Activated CD4-positive, alpha-beta T cell treated with anti-CD3 and anti-CD28 coated beads, Interleukin-2, amount 50 U/mL, for 48 hours (primary cell): ENCODE results near the gene GGNBP2.
A peak's percentile ranks its signal among the peaks of the same experiment; 100 is the strongest.
"Not testable (repeated sequence)": the region's sequence is repeated elsewhere in the genome, so short reads cannot be mapped to it uniquely, and the experiment has no call there.

Experiments used
- DNase-seq, 2 experiments: peaks; one replicate each; pipeline ENCODE4 v3.0.0-alpha.2; 2020

The GGNBP2 gene

DNA sequence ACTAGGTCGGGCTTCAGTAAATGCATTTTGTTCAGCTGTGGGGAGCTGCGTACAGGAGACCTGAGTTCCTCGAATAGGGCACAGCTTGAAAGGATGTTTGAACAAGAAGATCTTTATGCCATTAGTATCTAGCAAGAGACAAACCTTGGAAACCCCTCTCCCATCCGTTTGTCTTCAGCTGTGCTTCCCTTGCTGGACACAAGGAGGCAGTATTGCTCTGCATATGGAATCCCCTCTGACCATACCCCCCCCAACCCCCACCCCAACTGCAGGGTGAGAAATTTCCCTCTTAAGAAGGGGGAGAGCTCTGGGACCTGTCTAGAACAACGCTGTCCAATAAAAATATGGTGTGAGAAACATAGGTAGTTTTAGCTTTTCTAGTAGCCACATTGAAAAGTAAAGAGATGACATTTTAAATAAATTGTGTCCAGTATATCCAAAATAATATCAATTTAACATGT, 58.2 kb downstream of the GGNBP2 start:
- DNase-seq, result peak; percentile 73 to 77

DNA sequence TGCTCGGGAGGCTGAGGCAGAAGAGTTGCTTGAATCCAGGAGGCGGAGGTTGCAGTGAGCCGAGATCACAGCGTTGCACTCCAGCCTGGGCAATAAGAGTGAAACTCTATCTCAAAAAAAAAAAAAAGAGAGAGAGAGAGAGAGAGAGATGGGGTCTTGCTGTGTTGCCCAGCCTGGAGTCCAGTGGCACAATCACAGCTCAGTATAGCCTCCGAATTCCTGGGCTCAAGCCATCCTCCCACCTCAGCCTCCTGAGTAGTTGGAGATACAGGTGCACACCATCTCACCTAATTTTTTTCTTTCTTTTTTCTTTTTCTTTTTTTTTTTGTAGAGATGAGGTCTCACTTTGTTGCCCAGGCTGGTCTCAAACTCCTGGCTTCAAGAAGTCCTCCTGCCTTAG, 60.3 kb downstream of the GGNBP2 start:
- not testable (repeated sequence) for DNase-seq

DNA sequence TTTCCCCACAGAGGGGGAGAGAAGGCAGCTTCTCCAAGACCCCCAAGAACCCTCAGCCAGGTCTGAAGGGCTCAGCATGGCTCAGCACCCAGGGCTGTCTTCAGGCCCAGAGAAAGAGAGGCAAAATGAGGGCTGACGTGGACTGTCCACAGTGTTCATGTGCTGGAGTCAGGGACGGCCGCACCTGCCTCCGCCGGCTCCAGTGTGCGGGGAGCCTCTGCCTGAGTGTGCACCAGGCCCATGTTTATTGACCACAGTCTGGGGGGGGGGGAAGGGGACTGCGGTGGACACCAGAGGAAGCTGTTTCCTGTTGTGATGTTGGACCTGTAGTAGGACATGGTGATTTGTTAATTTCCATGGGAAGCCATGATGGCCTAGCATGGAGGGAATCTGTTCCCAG, 63.6 kb downstream of the GGNBP2 start:
- no peak for DNase-seq

DNA sequence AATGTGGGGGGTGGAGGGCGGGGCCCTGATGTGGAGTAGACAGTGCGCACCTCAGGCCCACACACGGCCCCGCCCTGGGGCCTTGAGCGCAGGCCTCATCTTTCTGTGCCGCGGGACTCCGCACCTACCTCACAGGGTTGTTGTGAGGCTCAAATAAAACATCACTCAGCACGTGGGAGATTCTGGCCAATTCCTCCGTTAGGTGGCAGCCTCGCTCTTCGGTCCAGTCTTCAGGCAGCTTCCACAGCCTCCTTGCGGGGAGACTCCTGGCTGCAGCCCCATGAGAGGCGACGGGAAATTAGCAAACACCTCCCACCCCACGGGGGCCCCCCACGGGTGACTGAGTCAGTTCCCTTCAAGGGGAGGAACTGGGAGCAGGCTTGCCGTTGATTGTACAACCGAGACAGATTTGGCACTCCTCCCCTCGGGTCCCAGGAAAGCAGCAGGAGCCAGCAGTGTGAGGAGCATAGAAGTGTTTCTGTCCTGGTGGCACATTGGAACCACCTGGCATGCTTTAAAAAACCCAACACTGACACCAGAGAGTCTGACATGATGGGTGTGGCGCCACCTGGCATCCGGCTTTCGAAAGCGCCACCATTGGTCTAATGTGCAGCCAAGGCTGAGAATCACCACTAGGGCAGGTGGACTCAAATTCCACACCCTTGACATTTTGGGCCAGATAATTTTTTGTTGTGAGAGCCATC, 64.2 kb downstream of the GGNBP2 start:
- DNase-seq, result no peak

DNA sequence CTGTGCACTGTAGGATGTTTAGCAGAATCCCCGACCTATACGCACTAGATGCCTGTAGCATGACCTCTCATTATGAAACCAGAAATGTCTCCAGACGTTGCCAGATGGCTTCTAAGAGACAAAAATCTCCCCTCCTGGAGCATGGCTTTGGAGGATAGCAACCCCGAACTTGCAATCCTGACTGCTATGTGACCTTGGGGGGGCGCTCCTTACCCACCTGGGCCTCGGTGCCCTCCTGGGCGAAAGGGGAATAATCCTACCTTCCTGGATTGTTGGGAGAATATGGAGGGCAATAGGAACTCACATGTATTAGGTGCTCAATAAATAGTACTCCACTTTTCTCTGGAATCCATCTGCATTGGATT, 64.8 kb downstream of the GGNBP2 start:
- no peak for DNase-seq

DNA sequence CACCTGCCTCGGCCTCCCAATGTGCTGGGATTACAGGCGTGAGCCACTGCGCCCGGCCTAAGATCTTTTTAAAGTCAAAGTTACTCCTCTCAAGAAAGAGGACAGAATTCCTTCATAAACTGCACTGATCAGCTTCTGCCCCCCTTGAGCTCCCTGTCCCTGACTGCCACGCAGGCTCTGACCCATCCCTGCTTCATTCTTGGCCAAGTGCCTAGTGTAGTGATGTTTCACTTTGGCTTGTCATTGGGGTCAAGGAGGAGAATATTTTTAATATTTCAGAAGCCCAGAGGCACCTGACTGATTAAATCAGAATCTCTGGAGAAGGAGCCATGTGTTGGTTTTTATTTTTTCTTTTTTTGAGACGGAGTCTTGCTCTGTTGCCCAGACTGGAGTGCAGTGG, 65.8 kb downstream of the GGNBP2 start:
- no peak for DNase-seq

DNA sequence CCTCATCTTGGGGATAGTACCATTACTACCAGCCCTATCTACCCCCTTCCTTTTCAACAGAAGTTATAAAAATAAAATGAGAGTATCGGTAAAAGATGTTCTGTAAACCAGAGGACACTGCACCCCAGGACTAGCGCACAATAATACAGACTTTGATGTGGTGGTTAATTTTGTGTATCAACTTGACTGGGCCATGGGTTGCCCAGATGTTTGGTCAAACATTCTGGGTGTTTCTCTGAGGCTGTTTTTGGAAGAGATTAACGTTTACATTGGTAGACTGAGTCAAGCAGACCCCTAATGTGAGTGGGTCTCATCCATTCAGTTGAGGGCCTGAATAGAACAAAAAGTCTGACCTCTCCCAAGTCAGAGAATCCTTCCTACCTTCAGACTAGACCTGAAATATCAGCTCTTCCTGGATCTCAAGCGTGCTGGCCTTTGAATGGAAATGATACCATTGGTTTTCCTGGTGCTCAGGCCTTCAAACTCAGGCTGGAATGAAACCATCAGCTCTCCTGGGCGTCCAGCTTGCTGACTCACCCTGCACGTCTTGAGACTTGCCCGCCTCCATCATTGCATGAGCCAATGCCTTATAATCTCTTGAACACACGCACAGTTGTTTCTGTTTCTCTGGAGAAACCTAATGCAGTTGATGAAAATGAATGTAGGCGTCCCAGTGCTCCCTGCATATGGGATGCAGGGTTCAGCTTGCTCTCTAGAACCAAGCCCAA, 66.8 kb downstream of the GGNBP2 start:
- DNase-seq, result no peak

DNA sequence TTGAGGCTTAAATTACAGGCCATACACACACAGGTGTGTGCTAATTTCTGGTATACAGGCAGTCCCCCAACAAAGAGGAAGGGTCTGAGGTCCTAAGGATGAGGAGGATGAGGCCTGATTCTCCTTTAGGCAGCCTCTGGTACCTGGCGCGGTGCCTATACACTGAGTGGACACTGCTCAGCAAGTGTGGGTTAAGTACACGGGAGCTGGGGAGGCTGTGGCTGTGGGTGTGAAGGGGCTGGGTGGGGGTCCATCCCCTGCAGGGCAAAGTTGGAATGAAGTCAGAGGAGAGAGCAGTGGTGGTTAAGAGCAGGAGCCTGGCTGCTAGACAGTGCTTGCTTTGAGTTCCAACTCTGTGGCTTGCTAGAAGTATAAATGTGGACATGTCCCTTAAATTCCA, 67.6 kb downstream of the GGNBP2 start:
- DNase-seq, result no peak

DNA sequence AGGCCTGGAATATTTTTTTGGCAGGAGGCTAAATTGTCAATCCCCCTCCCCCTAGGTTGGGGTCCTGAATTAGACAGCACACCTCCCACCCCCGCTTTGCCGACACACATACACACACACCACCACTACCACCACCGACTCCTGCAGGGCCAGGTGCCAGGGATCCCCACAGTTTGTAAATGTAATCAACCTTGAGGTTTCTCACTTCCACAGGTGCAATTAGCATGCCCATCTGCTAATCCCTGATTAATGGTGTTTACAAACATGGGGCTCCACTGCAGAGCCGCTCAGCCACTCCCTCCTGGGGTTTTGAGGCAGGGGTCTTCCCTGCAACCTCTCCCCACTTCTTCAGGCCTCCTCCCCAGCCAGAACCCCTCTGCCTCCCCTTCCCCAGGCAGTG, 68.4 kb downstream of the GGNBP2 start:
- no peak for DNase-seq

DNA sequence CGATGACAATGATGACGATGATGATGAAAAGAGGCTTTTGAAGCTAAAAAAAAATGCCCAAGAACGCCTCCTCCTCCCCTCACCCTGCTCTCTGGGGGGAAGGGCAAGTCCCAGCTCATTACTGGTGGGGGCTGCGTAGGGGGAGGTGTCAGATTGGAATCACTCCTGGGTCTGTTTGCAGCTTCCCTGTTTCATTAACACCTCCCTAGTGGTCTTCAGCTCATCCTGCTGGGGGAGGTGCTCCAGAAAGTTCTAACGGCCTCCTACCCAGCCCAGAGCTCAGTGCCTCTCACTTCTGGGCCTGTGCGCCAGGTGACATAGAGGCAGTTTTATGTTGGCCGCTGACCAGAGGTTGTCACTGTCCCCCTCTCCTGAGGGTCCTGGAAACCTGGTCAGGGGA, 69.4 kb downstream of the GGNBP2 start:
- DNase-seq, result no peak

DNA sequence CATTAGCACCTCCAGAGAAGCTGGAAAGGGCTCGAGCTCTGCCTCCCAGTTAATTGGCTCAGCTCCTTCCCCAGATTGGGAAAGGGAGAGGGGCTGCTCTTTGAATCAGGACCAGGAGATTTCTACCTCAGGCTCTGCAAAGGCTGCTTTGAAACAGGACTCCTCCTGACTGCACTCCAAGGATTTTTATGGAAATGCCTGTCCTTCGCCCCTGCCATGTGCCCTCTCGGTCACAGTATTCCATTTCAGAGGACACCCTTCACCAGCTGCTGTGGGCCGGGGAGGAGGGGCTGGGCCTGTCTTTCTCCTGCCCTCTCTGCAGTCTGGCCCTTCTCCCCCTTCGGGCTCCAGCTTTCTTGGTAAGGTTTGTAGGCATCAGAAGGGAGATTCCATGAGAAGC, 70.2 kb downstream of the GGNBP2 start:
- no peak for DNase-seq

DNA sequence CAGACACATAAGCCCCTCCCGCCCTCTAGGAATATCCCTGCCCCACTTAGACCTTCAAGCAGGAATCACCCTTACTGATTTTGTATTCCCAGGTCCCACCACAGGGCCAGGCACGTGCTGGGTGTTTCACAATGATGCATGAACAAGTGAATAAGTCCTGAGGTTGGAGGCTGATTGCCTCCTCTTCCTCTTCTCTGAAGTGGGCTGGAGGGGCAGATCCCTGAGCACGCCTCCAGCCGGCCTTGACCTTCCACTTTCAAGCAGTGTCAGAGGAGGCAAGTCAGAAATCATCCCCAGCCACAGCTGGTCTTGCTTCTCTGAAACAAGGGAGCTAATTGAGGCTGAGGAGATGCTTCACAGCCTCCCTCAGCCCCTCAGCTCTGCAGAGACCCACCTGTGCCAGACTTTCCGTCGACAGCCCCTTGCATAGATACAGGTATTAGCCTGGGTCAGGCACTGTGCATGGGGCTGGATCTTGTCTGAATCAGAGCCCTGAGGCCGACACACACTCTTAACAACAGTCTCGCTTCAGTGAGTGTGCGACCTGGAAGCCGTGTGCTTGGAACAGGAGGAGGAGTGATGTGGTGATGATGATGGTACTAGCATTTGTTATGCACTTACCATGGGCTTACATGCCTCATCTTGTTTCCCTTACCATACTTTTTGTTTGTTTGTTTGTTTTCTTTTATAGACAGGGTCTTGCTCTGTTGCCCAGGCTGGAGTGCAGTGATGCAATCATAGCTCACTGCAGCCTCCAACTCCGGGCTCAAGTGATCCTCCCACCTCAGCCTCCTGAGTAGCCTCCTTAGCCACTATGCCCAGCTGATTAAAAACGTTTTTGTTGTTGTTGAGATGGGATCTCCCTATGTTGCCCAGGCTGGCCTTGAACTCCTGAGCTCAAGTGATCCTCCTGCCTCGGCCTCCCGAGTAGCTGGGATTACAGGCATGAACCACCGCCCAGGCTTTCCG, 71.6 kb downstream of the GGNBP2 start:
- DNase-seq, result no peak

DNA sequence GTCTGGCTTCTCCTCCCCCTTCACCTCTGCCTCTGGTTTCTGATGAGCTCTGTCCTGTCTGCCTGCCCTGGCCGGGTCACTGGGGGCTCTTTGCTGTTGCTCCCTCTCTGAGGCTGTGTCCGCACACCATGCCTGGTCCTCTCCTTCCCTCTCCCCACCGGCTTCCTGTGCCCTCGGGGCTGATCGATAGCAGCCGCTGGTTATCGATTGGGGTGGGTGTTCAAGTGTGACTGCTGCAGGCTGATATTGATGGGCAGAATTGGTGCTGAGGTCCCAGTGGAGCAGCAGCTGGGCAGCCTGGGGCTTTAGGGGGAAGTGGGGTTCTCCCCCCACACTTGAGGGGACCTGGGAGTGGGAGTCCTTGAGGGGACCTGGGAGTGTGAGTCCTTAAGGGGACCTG, 73.1 kb downstream of the GGNBP2 start:
- DNase-seq, result no peak

DNA sequence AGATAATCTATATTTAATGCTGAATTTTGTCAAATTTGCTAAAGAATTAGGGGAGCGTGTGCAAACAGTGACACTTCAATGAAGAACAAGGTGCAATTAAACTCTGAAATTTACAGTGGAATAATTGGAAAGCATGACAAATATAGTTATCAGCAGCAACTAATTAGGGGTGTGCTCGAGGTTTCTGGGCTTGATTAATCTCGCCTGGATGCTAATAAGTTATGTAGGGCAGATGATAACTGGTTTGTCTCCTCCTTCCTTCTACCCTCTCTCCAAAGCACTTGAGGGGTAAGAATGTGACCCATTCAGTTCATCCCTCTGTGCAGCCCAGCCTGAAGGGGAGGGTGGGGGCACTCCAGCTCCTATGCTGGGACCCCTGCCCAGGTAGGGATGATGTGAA, 78.6 kb downstream of the GGNBP2 start:
- DNase-seq, result no peak

DNA sequence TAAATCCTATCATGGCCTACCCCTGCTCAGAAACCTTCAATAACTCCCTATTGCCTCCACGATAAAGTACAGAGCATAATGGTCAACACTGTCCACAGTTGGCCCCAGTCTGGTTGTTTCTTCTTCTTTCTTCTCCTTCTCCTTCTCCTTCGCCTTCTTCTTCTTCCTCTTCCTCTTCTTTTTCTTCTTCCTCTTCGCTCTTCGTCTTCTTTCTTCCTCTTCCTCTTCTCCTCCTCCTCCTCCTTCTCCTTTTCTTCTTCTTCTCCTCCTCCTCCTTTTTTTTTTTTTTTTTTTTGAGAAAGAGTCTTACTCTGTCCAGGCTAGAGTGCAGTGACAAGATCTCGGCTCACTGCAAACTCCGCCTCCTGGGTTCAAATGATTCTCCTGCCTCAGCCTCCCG, 80.5 kb downstream of the GGNBP2 start:
- DNase-seq, result no peak

DNA sequence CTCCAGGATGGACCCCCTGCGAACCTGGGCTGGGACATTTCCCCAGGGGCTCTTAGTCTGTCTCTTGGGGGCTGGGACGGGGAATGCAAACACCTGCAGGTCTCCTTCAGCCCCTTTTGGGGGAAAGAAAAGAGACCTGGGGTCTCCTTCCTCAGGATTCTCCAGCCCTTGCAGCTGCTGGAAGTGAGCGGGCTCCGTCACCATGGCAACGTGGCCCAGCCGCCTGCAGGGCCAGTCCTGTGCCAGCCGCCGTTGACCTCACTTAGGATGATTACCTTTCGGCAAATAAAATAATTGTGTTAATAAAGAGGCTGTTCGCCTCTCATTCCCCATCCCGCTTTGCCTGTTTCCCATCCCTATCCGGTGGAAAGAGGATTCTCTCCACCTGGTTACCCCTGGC, 82.4 kb downstream of the GGNBP2 start:
- no peak for DNase-seq

DNA sequence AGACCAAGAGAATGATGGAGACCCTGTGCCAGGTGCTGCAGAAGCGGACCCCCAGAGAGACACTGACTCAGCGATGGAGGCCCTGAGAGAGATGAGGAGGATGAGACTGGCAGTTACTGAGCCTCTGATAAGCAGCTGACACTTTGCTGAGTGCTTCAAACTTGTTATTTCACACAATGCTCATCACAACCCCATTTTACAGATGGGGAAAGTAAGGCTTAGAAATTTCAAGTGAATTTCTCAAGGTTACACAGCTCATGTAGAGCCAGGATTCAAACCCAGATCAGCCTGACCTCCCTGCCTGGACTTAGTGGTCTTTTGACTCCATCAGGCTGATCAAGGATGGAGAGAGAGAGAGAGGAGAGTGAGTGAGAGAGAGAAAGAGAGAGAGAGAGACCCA, 83.9 kb downstream of the GGNBP2 start:
- DNase-seq, result no peak

DNA sequence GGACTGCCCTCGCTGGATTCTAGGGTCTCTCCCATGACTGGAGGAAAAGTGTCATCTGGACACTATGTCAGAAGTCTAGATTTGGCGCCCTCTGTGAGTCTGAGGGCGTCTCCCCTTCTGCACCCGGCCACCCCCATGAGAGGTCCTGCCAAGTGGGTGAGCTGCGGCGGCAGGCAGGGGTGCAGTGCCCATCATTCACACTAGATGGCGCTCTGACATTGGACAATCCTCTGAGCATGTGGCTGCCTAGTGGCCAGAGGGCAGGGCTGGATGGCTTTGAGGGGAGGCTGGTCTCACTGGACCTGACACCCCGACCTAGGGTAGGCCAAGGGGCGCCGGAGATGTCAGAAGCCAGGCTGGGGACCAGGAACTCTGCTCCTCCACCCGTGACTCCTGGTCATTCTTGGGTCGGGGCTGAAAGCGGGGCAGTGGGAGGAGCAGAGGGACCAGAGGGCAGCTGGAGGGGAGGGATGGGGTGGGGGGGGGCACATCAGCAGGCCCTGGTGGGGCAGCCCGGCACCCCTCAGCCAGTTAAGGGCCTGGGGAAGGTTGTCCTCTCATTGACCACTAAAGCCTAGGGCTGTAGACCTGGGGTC, 84.6 kb downstream of the GGNBP2 start:
- peak; percentile 85 to 88 for DNase-seq

DNA sequence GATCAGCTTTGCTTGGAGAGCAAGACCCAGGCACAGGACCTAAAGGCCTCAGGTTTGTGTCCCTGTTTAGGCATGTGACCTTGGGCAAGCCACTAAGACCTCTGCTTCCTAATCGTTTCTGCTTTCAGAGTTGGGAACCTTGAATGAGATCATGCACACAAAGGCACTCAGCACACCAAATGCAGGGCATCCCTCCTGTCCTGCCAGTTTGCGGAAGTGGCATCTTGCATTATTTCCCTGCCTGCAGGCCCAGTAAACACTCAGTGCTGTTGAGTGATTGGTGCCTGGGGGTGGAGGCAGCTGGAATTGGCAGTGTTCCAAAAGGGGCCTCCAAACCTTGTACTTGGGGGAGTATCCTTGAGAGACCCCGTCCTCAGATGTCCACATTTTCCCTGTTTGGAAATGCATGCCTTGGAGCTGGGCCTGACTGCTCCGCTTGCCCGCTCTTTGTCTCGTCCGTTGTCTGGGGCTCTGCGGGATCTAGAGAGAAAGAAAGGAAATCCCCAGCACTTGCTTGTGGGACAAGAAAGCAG, 85.3 kb downstream of the GGNBP2 start:
- DNase-seq, result no peak

DNA sequence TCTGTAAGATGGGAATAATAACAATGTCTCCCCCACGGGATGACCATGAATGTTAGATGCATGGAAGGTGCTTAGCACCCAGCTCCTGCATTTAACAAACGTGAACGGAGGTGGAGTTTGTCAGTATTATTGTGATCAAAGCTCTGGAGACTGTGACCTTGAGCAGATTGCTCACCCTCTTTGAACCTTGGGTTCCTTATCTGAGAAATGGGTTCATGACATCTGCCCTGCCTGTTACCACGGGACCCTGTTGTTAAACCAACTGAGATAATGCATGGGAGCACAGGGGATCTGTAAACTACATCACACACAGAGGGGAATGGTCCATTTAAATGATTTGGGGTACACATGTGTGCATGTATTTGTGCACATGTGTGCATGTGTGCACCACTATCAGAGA, 86.3 kb downstream of the GGNBP2 start:
- no peak for DNase-seq

DNA sequence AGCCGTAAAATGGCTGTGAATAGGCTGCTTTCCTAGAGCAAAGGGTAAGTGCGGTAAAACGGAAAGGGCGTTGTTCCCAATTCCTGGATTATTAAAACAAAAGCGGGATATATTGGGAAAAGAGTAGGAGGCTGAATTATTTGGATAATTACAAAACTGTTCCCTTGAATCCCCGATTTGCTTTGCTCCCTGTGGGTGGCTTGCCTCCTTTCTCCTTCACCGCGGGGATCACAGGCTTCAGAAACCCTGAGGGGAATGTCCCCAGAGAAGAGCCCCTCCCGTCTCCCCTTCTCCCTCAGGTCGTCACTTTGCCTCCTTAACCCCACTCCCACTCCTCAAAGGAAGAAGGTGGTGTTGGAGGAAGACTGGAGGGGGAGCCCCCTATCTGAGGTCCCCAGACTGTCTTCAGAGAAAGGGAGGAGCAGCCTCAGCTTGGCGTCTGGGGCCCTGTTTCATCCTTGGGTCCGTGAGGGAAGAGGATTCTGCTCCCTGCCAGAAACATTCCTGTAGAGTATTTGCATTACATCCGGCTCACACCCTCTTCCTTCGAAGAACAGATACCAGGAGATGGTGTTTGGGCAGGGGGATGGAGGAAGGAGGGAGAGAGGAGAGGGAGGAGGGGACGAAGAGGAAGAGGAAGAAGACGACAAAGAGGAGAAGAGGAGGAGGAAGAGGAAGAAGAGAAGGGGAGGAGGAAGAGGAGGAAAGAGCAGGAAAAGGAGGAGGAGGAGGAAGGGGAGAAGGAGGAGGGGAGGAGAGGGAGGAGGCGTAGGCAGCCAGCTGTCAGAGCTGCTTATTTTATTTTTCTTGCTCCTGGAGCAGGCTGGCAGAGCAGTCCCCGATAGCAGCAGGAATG, 88.4 kb downstream of the GGNBP2 start:
- DNase-seq, result no peak
